NCI-H524 treated with DMSO at 0.1 percent for 48 hours (cell line): Measurements from ENCODE around the gene BBS9.

Experiments used
- DNase-seq: peaks from one replicate; lab custom pipeline; 2025; lab: John Stamatoyannopoulos, UW

BBS9 gene

DNA sequence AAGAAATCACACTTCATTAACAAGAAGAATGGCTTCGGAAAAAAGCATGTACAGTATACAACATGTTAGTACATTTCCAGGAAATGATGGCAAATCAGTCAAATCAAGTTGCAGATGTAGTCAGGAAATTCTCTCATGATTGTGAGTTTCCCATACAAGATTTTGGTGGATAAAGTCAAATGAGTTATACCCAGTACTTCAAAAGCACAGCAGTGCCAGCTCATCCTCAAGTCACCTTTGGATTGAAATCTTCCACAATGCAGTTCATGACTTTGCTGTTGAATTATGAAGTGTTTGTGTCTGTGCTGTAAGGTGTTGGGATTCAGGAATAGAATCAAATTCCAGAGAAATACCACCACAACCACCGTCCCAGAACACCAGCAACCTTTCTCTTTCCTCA lies 474.7 kb downstream of the BBS9 start:
- no peak for DNase-seq

- DNase-seq, result no peak
Measured at GRCh38 chr7:33610918-33611317, 481.6 kb downstream of the BBS9 start.

DNA sequence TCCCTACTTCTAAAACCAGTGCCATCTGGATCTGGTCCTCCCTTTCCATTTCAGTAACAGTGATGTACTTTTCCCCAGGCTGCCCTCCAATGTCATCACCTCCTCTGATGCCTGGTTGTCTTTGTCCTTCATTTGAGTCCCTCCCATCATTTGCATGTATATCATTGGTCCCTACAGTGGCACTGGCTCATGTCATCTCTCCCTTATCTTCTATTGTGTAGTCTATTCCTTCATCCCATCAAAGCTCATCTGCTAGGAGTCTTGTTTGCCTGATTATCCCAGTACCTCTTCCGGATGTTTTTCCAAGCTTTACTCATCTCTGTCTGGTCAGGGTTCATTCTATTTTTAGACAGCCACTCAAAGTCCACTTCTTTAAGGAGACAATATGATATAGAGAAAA lies 483.1 kb downstream of the BBS9 start:
- DNase-seq, result no peak

DNA sequence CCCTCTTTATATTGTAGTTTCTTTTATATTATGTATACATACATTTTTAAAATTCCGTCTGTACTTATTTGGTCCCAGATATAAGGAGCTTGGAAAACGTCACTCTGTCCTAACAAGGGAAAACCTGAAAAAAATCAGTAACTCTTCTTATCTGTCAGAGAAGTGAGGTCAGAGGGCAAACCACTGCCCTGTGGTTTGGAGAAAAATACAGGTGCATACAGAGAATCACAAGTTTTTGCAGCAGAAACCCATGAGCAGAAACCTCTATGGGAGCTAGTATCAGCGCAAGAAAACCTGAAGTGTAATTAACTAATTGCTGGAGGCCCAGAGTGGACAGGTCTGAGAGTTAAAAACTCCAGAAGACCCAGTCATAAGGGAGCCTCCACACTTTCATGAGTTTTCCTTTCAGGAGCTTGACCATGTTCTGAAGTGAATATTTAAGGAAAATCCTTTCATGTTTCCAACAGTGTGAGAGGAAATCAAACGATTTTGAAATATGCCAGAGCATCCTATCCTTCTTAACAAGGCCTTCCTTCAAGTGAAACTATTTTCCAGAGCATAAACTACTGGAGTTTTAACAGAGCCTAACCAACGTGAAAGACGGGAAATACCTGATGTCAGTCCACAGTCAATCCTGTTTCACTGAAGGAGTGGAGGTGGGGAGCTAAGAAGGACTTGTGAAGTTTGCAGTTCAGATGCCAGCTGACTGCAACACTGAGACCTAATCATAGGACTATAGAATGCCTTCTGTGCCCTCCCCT lies 485.2 kb downstream of the BBS9 start:
- no peak for DNase-seq

DNA sequence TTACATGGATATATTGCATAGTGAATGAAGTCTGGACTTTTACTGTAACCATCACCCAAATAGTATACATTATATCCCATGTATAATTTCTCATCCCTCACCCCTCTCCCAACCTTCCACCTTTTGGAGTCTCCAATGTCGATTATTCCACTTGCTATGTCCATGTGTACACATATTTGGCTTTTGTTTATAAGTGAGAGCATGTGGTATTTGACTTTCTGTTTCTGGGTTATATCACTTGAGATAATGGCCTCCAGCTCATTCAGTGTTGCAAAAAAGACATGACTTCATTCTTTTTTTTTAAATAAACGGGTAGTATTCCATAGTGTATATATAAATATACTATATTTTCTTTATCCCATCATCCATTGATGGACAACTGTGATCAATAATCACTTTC lies 487.4 kb downstream of the BBS9 start:
- no peak for DNase-seq

GRCh38 chr7:33619264-33619663 lies 489.9 kb downstream of the BBS9 start:
- DNase-seq, result no peak

- no peak for DNase-seq
Measured at GRCh38 chr7:33623267-33623666, 493.9 kb downstream of the BBS9 start.

- DNase-seq, result no peak
Measured at GRCh38 chr7:33624215-33624614, 494.9 kb downstream of the BBS9 start.

DNA sequence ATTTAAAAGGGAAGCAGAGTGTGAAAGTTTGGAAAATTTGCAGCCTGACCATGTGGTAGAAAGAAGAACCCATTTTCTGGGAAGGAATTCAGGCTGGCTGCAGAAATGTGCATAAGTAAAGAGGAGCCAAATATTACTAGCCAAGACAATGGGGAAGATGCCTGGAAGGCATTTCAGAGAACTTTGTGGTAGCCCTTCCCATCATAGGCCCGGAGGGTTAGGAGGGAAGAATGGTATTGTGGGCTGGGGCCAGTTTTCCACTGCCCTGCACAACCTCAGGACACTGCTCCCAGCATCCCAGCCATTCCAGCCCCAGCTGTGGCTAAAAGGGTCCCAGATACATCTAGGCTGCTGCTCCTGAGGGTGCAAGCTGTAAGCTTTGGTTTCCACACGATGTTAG lies 497.5 kb downstream of the BBS9 start:
- DNase-seq, result no peak

GRCh38 chr7:33627741-33628140 lies 498.4 kb downstream of the BBS9 start:
- no peak for DNase-seq

GRCh38 chr7:33628894-33629293 lies 499.5 kb downstream of the BBS9 start:
- no peak for DNase-seq

GRCh38 chr7:33630359-33630758 lies 501.0 kb downstream of the BBS9 start:
- no peak for DNase-seq

DNA sequence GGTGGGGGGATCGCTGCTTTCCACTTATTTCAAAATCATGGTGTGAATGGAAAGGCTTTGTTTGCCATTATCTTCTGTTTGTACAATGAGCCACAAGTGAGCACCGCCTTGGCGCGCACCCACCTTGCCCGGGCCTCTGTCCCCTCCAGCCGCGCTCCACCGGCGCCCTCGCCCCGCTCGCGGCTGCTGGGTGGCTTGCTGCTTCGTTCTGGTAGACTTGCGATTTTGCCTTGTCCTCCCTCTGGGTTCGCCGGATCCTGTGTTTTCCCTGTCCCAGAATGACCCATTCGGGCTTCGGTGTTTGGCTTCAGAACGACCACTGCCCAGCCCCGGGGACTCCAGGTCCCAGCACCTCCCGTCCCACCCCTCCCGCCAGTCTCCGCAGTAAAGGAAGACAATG lies 503.0 kb downstream of the BBS9 start:
- no peak for DNase-seq

GRCh38 chr7:33632840-33633525 lies 503.6 kb downstream of the BBS9 start:
- DNase-seq, result no peak

GRCh38 chr7:33634606-33635005 lies 505.2 kb downstream of the BBS9 start:
- DNase-seq, result no peak

- DNase-seq, result no peak
Measured at GRCh38 chr7:33636359-33636758, 507.0 kb downstream of the BBS9 start.

GRCh38 chr7:33639552-33640197 lies 510.3 kb downstream of the BBS9 start:
- DNase-seq, result no peak

DNA sequence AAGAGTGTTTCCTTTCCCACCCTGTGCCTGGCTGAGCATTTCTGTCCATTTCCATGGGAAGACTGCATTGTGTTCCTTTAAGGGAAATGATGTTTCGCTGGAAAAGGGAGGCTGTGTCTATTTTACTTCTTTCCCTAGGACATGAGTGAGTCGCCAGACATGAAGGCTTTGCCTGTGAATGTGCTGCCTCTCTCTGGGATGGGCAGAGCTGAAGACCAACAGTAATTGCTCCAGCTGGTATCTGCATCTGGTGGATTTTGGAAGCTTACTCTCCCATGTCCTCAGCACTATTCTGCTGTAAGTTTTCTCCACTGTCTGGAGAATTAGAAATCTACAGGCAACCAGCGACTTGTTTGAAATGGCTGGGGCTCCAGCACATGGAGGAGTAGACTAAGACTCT lies 511.4 kb downstream of the BBS9 start:
- DNase-seq, result no peak

DNA sequence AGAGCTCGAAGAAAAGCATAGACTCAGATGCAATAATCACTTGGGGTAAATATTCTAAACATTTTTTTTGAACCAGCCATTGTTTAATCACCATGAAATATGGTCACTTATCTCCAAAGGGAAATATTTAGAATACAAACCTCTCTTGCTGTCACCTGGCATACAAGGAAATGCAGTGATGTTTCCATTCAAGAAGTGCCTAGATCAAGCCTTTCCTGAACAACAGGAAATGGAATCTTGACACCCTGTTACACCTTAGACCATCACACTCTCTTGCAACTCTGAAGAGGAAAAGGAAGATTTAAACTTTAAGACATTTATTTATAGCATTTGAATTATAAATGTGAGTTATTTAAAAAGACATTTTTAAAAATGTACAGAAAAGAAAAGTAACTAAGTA lies 512.9 kb downstream of the BBS9 start:
- no peak for DNase-seq

- DNase-seq, result no peak
Measured at GRCh38 chr7:33643530-33643929, 514.2 kb downstream of the BBS9 start.

- DNase-seq, result no peak
Measured at GRCh38 chr7:33644489-33644888, 515.1 kb downstream of the BBS9 start.

DNA sequence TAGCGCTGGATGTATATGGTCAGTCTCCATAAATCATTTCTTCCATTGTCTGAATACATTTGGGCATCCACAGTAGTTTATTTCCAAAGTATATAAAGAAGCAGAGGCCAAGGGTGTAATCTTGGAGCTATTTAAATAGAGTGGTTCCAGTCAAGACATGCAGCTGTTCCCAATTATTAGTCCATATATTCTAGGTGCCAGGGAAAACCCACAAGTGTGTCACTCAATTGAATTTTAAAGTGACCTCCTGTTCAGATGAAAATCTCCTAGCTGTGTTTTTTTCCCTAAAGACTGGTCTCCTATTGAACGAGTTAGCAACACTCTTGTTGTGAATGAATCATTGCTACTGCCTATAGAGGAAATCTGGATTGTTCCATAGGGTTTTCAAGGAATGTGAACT lies 515.7 kb downstream of the BBS9 start:
- DNase-seq, result no peak

DNA sequence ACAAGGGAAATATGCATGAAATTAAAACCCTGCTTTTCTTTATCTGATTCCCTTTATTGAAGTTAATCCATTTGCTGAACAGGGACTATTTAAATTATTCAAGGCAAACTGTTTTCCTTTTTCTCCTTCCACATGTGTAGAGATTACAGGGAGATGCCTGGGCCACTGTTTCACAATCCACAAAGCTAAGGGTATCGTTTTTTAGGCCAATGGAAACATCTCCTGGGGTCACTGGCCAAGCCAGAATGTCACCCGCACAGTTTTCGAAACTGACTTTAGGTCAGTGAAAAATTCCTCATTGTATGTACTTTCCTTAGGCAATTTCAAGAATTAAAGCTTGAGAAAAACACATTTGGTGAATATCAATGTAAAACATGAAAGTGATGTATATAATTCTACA lies 516.8 kb downstream of the BBS9 start:
- DNase-seq, result no peak
